ENCODE results near the gene CNNM1.

DNA sequence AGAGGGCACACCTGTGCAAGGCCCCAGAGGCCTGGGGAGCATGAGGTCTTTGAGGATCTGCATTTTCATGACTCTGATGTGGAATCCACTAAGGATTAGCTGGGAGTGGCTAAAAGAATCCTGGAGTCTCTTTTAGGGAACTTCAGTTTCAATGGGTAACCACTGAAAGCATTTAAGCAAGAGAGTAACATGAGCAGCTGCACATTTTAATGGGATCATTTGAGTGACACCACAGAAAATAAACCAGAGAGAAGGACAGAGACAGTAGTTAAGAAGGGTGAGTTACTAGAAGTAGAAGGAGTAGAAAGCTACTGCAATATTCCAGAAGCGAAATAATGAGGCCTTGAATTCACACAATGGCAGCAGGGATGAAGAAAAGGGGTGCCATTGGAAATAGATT lies 96.0 kb downstream of the CNNM1 start:
- TF ChIP-seq MAX (IDR thresholded peaks at IDR 0.05): no peak
- no peak for TF ChIP-seq SMC3 (IDR thresholded peaks at IDR 0.05)
- TF ChIP-seq HDAC2 (IDR thresholded peaks at IDR 0.05): no peak
- TF ChIP-seq, protein P1, sequence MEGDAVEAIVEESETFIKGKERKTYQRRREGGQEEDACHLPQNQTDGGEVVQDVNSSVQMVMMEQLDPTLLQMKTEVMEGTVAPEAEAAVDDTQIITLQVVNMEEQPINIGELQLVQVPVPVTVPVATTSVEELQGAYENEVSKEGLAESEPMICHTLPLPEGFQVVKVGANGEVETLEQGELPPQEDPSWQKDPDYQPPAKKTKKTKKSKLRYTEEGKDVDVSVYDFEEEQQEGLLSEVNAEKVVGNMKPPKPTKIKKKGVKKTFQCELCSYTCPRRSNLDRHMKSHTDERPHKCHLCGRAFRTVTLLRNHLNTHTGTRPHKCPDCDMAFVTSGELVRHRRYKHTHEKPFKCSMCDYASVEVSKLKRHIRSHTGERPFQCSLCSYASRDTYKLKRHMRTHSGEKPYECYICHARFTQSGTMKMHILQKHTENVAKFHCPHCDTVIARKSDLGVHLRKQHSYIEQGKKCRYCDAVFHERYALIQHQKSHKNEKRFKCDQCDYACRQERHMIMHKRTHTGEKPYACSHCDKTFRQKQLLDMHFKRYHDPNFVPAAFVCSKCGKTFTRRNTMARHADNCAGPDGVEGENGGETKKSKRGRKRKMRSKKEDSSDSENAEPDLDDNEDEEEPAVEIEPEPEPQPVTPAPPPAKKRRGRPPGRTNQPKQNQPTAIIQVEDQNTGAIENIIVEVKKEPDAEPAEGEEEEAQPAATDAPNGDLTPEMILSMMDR (IDR thresholded peaks at IDR 0.05): no peak
- no peak for TF ChIP-seq RAD21 (conservative IDR thresholded peaks at IDR 0.05 in 1 of 2, IDR thresholded peaks at IDR 0.05 in 1 of 2)
- TF ChIP-seq, protein P2, sequence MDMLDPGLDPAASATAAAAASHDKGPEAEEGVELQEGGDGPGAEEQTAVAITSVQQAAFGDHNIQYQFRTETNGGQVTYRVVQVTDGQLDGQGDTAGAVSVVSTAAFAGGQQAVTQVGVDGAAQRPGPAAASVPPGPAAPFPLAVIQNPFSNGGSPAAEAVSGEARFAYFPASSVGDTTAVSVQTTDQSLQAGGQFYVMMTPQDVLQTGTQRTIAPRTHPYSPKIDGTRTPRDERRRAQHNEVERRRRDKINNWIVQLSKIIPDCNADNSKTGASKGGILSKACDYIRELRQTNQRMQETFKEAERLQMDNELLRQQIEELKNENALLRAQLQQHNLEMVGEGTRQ (IDR thresholded peaks at IDR 0.05): no peak
- TF ChIP-seq EHMT2 (IDR thresholded peaks at IDR 0.05; ENCODE audit: low read depth): no peak
- no peak for TF ChIP-seq POLR2A (IDR thresholded peaks at IDR 0.05; ENCODE audit: low read length)
- no peak for TF ChIP-seq SREBF2 (IDR thresholded peaks at IDR 0.05)
- TF ChIP-seq CBX2 (IDR thresholded peaks at IDR 0.05; ENCODE audit: borderline replicate concordance, low read depth): no peak
- no peak for TF ChIP-seq HOXB5 (CRISPR knock-in tag; IDR thresholded peaks at IDR 0.05)
- TF ChIP-seq HMGXB4 (CRISPR knock-in tag; IDR thresholded peaks at IDR 0.05; ENCODE audit: borderline replicate concordance): no peak

Measured in A549 (cell line).